ENCODE results near the gene TBC1D25. TPM values are rescaled to one million over a fixed set of nuclear protein-coding genes. Genes with fewer than 3 reads are reported as not detected.

TBC1D25 gene, protein sequence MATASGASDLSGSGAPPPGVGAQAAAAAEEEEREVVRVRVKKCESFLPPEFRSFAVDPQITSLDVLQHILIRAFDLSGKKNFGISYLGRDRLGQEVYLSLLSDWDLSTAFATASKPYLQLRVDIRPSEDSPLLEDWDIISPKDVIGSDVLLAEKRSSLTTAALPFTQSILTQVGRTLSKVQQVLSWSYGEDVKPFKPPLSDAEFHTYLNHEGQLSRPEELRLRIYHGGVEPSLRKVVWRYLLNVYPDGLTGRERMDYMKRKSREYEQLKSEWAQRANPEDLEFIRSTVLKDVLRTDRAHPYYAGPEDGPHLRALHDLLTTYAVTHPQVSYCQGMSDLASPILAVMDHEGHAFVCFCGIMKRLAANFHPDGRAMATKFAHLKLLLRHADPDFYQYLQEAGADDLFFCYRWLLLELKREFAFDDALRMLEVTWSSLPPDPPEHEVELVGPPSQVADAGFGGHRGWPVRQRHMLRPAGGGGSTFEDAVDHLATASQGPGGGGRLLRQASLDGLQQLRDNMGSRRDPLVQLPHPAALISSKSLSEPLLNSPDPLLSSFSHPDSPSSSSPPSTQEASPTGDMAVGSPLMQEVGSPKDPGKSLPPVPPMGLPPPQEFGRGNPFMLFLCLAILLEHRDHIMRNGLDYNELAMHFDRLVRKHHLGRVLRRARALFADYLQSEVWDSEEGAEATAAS
- total RNA-seq, result 10 to 100 TPM; 13.0 to 15.0 TPM
- long read RNA-seq, donor 1, full-length matches to known transcripts, result 3 of 10 reads
- long read RNA-seq, donor 1, partial matches to known transcripts, result 1 of 10 reads
- long read RNA-seq, donor 1, other reads (novel, unspliced or antisense), result 6 of 10 reads
- long read RNA-seq, donor 2, full-length matches to known transcripts, result 24 of 37 reads
- long read RNA-seq, donor 2, partial matches to known transcripts, result 3 of 37 reads
- long read RNA-seq, donor 2, other reads (novel, unspliced or antisense), result 10 of 37 reads

DNA sequence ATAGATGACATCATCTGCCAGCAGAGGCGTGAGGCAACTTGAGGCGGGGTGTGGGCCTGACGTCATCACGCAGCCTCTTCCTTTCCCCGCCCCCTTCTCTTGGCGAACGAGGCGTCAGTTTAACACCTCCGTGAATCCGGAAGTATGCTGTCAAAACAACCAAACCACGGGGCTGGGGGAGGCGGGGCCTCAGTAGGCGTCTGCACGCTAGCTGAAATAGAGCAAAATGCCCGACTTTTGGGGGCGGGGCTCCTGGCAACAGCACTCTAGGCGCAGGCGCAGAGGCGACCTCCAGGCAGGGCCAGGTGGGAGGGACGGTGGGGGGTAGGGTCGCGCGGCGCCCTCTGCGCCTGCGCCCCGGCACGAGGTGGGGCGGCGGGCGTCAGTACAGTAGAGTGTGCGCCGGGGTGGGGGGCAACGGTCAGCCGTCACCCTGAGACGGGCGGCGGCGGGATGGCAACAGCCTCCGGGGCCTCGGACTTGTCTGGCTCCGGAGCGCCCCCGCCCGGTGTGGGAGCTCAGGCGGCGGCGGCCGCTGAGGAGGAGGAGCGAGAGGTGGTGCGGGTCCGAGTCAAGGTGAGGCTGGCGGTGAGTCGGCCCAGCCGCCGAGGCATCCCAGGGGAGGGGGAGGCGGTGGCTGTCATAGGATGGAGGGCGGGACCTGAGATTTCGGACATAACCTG is at the start of gene TBC1D25:
Gene TBC1D25 (plus strand): TSS at position 370 of the 683 bp plus-strand sequence. CDS start 84 bp downstream, at position 454.
- intact Hi-C loops (cut with DNase I), result no loop called here
- DNase-seq (ENCODE audit: low spot score), result peak; percentile 99

GRCh38 chrX:48489892-48490291 is 49.6 kb upstream of the TBC1D25 start:
- no peak for DNase-seq (ENCODE audit: low spot score)
- intact Hi-C loops (cut with DNase I), result no loop called here

DNA sequence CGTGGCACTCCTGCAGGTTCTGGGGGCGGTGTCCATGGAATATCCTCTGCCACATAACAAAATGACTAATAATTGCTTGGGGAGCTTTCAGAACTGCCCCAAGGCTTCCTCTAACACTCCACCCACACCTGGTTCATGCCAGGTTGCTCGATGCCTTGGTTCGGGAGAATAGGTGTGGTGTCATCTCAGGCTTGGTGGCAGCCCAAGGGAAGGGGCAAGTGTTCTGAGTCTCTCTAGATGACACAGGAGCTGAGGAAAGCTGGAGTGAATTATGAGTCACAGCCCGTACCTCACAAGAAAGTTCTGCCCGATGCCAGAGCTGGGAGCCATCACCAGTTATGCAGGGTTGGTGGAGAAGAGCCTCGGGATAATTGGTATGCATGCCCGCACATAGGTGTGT is 48.9 kb upstream of the TBC1D25 start:
- intact Hi-C loops (cut with DNase I), result no loop called here
- no peak for DNase-seq (ENCODE audit: low spot score)

DNA sequence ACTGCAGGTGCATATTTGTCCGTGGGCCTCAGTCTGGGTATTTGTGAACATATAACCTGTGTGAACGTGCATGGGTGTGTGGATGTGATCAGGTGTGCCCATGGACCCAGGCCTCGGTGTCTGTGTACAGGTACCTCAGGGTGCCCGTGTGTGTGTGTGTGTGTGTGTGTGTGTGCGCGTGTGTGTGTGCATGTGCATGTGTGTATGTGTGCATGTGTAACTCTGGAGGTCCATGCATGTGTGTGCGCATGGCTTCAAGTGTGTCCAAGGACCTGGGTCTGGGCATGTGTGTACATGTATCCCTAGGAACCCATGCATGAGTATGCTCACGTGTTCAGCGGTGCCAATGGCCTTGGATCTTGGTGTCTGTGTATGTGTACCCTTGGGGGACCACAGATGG is 47.7 kb upstream of the TBC1D25 start:
- DNase-seq (ENCODE audit: low spot score), result no peak
- intact Hi-C loops (cut with DNase I), result no loop called here

DNA sequence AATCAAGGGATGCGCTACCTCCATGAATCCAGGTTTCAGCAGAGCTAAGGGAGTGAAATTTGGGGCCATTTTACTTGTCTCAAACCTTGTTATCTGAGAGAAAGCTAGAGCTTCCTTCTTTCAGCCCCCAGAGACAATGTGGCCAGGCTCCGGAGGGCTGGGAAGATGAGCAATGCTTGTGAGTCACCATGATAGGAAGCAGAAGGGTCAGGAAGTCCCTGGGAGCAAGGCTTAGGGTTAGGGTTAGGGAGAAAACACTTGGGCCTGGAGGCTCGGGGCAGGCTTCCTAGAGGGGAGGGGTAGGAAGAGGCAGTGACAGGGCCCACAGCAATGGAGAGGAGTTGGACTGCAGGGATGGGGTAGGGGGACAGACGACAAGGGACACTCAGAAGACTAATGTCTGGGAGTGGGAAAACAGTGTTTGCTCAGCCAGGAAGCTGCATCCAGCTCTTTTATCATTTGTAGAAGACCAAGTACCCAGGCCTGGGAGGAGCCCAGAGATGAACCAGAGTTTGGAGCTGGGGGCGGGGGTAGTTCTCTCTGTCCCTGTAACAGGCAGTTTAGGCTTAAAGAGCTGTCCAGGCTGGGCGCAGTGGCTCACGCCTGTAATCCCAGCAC is 47.1 kb upstream of the TBC1D25 start:
- intact Hi-C loops (cut with DNase I), result no loop called here
- no peak for DNase-seq (ENCODE audit: low spot score)

- intact Hi-C loops (cut with DNase I), result no loop called here
Measured at GRCh38 chrX:48493890-48494364, 45.6 kb upstream of the TBC1D25 start.

DNA sequence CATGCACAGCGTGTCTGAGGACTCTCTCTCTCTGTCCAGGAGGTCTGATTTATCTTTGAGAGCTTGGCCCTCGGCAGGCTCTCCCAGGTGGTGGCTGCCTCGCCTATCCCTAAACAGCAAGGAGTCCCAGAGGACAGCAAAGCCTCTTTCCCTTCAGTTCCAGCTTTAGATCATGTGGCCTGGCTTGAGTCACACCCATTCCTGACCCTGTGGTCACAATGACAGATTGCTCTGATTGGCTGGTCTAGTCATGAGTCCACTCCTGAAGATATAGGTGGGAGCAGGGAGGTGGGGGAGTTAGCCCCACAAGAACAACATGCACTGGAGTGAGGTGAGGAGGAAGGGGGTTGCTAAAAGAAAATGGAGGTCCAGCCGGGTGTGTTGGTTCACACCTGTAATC is 42.9 kb upstream of the TBC1D25 start:
- peak; percentile 31 for DNase-seq (ENCODE audit: low spot score)
- intact Hi-C loops (cut with DNase I), result no loop called here

More at GRCh38 chrX:48493890-48494364, 45.6 kb upstream of the TBC1D25 start:
- no peak for DNase-seq (ENCODE audit: low spot score)

DNA sequence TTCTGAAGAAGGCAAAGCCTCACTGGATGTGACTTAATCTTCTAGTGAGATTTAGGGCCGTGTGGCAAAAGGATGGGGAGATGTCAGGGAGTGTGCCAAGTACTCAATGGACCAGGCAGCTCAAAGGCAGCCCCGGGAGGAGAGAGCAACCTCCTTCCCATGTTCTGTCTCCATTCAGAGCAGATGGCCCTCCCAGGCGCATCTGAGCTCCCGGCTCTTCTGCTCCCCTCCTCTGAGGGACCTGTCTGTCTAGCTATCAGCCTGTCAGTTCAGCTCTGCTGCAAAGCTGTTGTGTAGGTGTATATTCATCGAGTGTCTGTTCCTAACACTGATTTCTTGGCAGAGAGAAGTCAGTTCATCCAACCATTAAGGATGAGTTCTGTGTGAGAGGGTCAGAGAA is 41.6 kb upstream of the TBC1D25 start:
- no peak for DNase-seq (ENCODE audit: low spot score)
- intact Hi-C loops (cut with DNase I), result no loop called here

DNA sequence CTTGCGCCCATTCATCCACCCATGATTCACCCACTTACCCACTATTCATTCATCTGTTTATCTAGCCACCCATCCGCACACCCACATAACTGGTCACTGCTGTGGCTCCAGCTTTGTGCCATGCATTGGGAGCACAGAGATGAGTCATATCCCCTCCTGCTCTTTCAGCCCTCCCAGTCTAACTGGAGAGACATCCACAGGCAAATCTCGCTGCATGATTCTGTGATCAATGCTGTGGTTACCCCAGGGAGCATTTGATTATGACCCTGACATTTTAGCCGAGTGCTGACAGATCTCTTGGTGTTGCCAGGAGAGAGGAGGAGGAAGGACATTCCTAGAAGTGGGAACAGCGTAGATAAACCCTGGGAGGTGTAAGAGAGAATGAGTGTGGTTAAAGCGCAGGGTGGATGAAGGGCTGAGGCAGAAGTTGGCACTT is 41.1 kb upstream of the TBC1D25 start:
- intact Hi-C loops (cut with DNase I), result no loop called here
- DNase-seq (ENCODE audit: low spot score), result no peak

- intact Hi-C loops (cut with DNase I), result no loop called here
Measured at GRCh38 chrX:48504261-48504660, 35.3 kb upstream of the TBC1D25 start.

GRCh38 chrX:48505481-48505880 is 34.0 kb upstream of the TBC1D25 start:
- intact Hi-C loops (cut with DNase I), result no loop called here
- DNase-seq (ENCODE audit: low spot score), result no peak

More at GRCh38 chrX:48504261-48504660, 35.3 kb upstream of the TBC1D25 start:
- DNase-seq (ENCODE audit: low spot score), result no peak

DNA sequence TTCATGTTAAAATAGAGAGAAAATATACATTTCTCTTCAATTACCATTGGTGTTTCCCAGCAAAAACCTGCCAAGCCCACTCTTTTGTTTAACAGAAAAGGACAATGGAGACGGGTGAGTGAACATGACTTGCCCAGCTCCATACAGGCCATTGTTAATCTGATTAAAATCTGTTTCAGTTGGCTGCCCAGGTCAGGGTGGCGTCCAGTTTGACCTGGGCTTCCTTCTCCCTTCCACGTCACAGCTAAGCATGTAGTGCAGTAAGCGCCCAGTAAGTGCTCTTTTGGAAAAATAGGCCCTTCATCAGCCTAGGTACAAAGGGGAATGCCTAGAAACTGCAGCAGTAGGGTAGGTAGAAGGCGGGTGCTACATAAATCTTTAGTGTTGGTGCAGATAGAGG is 32.3 kb upstream of the TBC1D25 start:
- intact Hi-C loops (cut with DNase I), result no loop called here
- no peak for DNase-seq (ENCODE audit: low spot score)

GRCh38 chrX:48508400-48509244 is 30.9 kb upstream of the TBC1D25 start, which contains the start of gene PORCN:
Gene PORCN, plus strand, starts transcription at chrX:48508992. Its CDS starts 829 bp downstream, at chrX:48509821.
- peak; percentile 93 for DNase-seq (ENCODE audit: low spot score)
- intact Hi-C loops (cut with DNase I), result no loop called here

DNA sequence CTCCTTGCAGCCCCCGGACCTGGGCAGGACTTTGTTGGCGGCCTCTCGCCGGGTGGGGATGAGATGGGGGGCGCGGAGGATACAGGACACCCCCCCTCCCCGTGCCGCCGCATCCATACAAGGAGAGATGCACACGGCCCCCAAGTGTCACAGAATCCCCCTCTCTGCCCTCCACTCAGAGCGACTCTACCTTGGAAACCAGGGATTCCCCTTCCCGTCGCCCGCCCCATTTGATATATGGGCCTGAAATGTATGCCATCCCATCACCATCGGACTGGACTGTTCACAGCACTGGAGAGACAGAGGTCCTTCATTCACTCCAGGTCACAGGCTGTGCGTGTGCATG is 30.3 kb upstream of the TBC1D25 start:
- DNase-seq (ENCODE audit: low spot score), result no peak
- intact Hi-C loops (cut with DNase I), result no loop called here

GRCh38 chrX:48509619-48510018 is 29.9 kb upstream of the TBC1D25 start:
- no peak for DNase-seq (ENCODE audit: low spot score)
- intact Hi-C loops (cut with DNase I), result loop anchor here in 1 of 2 donors (5.0 kb wide), 1 partner anchor 1982 kb away; no protein-coding TSS in a partner anchor

GRCh38 chrX:48511560-48511959 is 28.0 kb upstream of the TBC1D25 start:
- DNase-seq (ENCODE audit: low spot score), result no peak
- intact Hi-C loops (cut with DNase I), result loop anchor here in 1 of 2 donors (5.0 kb wide), 1 partner anchor 1984 kb away; no protein-coding TSS in a partner anchor

DNA sequence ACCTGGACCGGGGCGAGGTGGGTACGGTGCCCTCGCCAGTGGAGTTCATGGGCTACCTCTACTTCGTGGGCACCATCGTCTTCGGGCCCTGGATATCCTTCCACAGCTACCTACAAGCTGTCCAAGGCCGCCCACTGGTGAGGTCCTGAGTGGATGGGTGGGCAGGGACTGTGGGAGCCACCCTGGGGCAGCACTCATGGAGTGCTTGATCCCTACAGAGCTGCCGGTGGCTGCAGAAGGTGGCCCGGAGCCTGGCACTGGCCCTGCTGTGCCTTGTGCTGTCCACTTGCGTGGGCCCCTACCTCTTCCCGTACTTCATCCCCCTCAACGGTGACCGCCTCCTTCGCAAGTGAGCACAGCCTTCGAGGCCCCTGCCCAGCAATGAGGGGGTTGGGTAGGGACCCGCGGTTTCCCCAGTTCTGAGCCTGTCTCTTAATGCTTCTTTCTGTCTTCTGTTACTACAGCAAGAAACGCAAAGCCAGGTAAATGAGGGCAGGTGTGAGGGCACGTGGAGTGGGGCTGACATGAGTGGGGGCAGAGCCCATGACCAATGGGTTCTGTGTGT is 27.1 kb upstream of the TBC1D25 start:
- intact Hi-C loops (cut with DNase I), result loop anchor here in 1 of 2 donors (5.0 kb wide), 1 partner anchor 1985 kb away; no protein-coding TSS in a partner anchor
- no peak for DNase-seq (ENCODE audit: low spot score)
